B cell (primary cell): ENCODE results near the gene NIPBL. TPM values are rescaled to one million over a fixed set of nuclear protein-coding genes. Genes with fewer than 3 reads are reported as not detected.

Source experiments
- ATAC-seq: fragments of 200-7000 bp; cut with Tn5 transposase; one replicate; pipeline ENCODE4 v1.10.0; 2021; ENCODE audit warnings: low read depth, mild to moderate bottlenecking, moderate number of reproducible peaks, moderate library complexity
- CTCF ChIA-PET: fragments of 350-600 bp; sonication (Branson Sonifier 250); formaldehyde crosslinking; loops from one replicate; lab custom pipeline; 2021; ENCODE audit warnings: antibody characterized with exemption, inconsistent platforms; lab: Charles Lee
- POLR2A ChIA-PET: fragments of 350-600 bp; sonication (Branson Sonifier 250); formaldehyde crosslinking; loops from one replicate; lab custom pipeline; 2021; ENCODE audit warnings: antibody characterized with exemption; lab: Charles Lee
- DNase-seq: peaks from one replicate; pipeline ENCODE4 v3.0.0; 2013
- H2AFZ ChIP-seq: 2 replicates; pipeline ENCODE4 v1.6.1; 2012; ENCODE audit warnings: mild to moderate bottlenecking, low read depth, low read length; ENCODE audit not compliant: insufficient read depth, poor library complexity, severe bottlenecking
- H3K27ac ChIP-seq, 2 donors: 1 replicate in 1 of 2; 2 replicates in 1 of 2; pipeline ENCODE4 v1.5.1; 2012 to 2013; ENCODE audit warnings: low read length in 2 of 2, mild to moderate bottlenecking in 2 of 2, moderate library complexity in 1 of 2
- H3K27me3 ChIP-seq, 4 experiments: fragments of 200-600 bp in 1 of 4; sonication (generic) in 1 of 4; replicated peaks in 1 of 4; 1 replicate in 2 of 4; 2 replicates in 2 of 4; pipeline versions ENCODE4 v1.6.1 to v1.7.0; 2013 to 2016; ENCODE audit warnings: low read length in 3 of 4, mild to moderate bottlenecking in 2 of 4, mixed read lengths in 1 of 4, moderate library complexity in 1 of 4; ENCODE audit not compliant: insufficient read depth in 4 of 4, control insufficient read depth in 3 of 4; ENCODE audit errors: control extremely low read depth in 1 of 4
- H3K36me3 ChIP-seq, 2 experiments: replicated peaks in 1 of 2; 1 replicate in 1 of 2; 2 replicates in 1 of 2; pipeline versions ENCODE4 v1.6.1 to v1.7.1; 2013; ENCODE audit warnings: low read length in 1 of 2; ENCODE audit not compliant: insufficient read depth in 2 of 2, control insufficient read depth in 1 of 2; ENCODE audit errors: control extremely low read depth in 1 of 2, extremely low read depth in 1 of 2
- H3K4me1 ChIP-seq, 2 donors: fragments of 200-600 bp in 1 of 2; sonication (generic) in 1 of 2; 1 replicate in 1 of 2; 2 replicates in 1 of 2; pipeline versions ENCODE4 v1.5.1 to v1.6.1; 2013 to 2017; ENCODE audit warnings: low read length in 2 of 2; ENCODE audit not compliant: control insufficient read depth in 2 of 2, insufficient read depth in 2 of 2
- H3K4me2 ChIP-seq: replicated peaks from 2 replicates; pipeline ENCODE3; 2012; ENCODE audit warnings: mild to moderate bottlenecking, low read depth, low read length; ENCODE audit not compliant: poor library complexity, severe bottlenecking
- H3K4me3 ChIP-seq, 5 experiments: fragments of 200-600 bp in 1 of 5; sonication (generic) in 1 of 5; 1 replicate in 3 of 5; 2 replicates in 2 of 5; pipeline versions ENCODE4 v1.5.1 to v1.7.0; 2011 to 2016; ENCODE audit warnings: low read length in 4 of 5, mild to moderate bottlenecking in 4 of 5, low read depth in 2 of 5, control low read depth in 1 of 5, moderate library complexity in 1 of 5; ENCODE audit not compliant: insufficient read depth in 1 of 5; ENCODE audit errors: control extremely low read depth in 1 of 5, extremely low read depth in 1 of 5
- H3K79me2 ChIP-seq: fragments of 200-600 bp; sonication (generic); one replicate; pipeline ENCODE4 v1.6.0; 2016; ENCODE audit warnings: low read length; ENCODE audit not compliant: control insufficient read depth, insufficient read depth
- H3K9ac ChIP-seq: fragments of 200-600 bp; sonication (generic); 2 replicates; pipeline ENCODE4 v1.6.1; 2017; ENCODE audit warnings: mild to moderate bottlenecking, low read length, moderate library complexity
- H3K9me3 ChIP-seq, 3 donors: one replicate each; pipeline versions ENCODE4 v1.6.1 to v1.7.1; 2013; ENCODE audit warnings: low read length in 2 of 3; ENCODE audit not compliant: control insufficient read depth in 2 of 3, insufficient read depth in 1 of 3; ENCODE audit errors: control extremely low read depth in 1 of 3
- H4K20me1 ChIP-seq: 2 replicates; pipeline ENCODE4 v1.6.0; 2012; ENCODE audit warnings: mild to moderate bottlenecking, low read length; ENCODE audit not compliant: insufficient read depth, control insufficient read depth, poor library complexity, severe bottlenecking
- H3K27ac Mint-ChIP-seq: one replicate; pipeline ENCODE4 v1.8.0; 2021; ENCODE audit warnings: mixed read lengths
- H3K27me3 Mint-ChIP-seq: one replicate; pipeline ENCODE4 v1.8.0; 2021; ENCODE audit warnings: mixed read lengths
- H3K4me1 Mint-ChIP-seq: one replicate; pipeline ENCODE4 v1.8.0; 2021; ENCODE audit warnings: mixed read lengths
- H3K4me3 Mint-ChIP-seq: one replicate; pipeline ENCODE4 v1.8.0; 2021; ENCODE audit warnings: mixed read lengths
- H3K9me3 Mint-ChIP-seq: one replicate; pipeline ENCODE4 v1.8.0; 2022; ENCODE audit warnings: mixed read lengths; ENCODE audit not compliant: insufficient read depth
- EZH2 ChIP-seq: IDR thresholded peaks from 2 replicates; pipeline ENCODE4 v1.6.1; 2012; ENCODE audit warnings: borderline replicate concordance, low read depth, mild to moderate bottlenecking, moderate library complexity, low read length; ENCODE audit not compliant: insufficient read depth, poor library complexity, severe bottlenecking
- WGBS: methylation state at CpG from one replicate; pipeline ENCODE4 v1.1.5; 2013; ENCODE audit warnings: missing lambda C conversion rate; ENCODE audit not compliant: insufficient coverage; 5-methylcytosine and 5-hydroxymethylcytosine counted together
- intact Hi-C: fragments of 100-400 bp; cut with micrococcal nuclease; formaldehyde crosslinking; loops from one replicate; pipeline ENCODE4 v1.10.0; 2022
- polyA plus RNA-seq: library from polyadenylated mRNA; depleted of rRNA; stranded (reverse); fragments of >200 nt; gene quantifications from 2 replicates; pipeline ENCODE4 v1.2.3, GENCODE V29; 2012
- total RNA-seq, 2 donors: library from RNA; stranded (reverse); fragments of 120-200 nt in 1 of 2; gene quantifications; 1 replicate in 1 of 2; 2 replicates in 1 of 2; pipeline versions ENCODE4 v1.2.3 to v1.2.4, GENCODE V29; 2013 to 2022
- TF ChIP-seq, protein P1 (sequence below): fragments of 200-600 bp; IDR thresholded peaks from one replicate; pipeline ENCODE4 v1.8.0; 2022; ENCODE audit warnings: antibody characterized with exemption, mild to moderate bottlenecking

Gene NIPBL
- total and polyA plus RNA-seq, 2 donors (not counting 1 experiment from before 2014, with no cell fraction given): 24.7 to 112 TPM

GRCh38 chr5:36885149-36885548 is 8.6 kb downstream of the NIPBL start:
- POLR2A ChIA-PET: no interaction called here

More at GRCh38 chr5:36885149-36885548, 8.6 kb downstream of the NIPBL start:
- no peak overlapping the region for H3K4me3 Mint-ChIP-seq
- TF ChIP-seq, protein P1, sequence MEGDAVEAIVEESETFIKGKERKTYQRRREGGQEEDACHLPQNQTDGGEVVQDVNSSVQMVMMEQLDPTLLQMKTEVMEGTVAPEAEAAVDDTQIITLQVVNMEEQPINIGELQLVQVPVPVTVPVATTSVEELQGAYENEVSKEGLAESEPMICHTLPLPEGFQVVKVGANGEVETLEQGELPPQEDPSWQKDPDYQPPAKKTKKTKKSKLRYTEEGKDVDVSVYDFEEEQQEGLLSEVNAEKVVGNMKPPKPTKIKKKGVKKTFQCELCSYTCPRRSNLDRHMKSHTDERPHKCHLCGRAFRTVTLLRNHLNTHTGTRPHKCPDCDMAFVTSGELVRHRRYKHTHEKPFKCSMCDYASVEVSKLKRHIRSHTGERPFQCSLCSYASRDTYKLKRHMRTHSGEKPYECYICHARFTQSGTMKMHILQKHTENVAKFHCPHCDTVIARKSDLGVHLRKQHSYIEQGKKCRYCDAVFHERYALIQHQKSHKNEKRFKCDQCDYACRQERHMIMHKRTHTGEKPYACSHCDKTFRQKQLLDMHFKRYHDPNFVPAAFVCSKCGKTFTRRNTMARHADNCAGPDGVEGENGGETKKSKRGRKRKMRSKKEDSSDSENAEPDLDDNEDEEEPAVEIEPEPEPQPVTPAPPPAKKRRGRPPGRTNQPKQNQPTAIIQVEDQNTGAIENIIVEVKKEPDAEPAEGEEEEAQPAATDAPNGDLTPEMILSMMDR: no peak
- no peak for TF ChIP-seq EZH2
- peaks cover 72% of the 10 kb centered on the region for H3K4me1 Mint-ChIP-seq
- no peak overlapping the region for H2AFZ ChIP-seq
- H3K4me2 ChIP-seq: no peak overlapping the region
- no peak overlapping the region for H3K4me3 ChIP-seq
- DNase-seq (no peak), ATAC-seq (no peak)
- H3K4me1 ChIP-seq: peaks cover 24 to 56% of the 10 kb centered on the region in 2 donors
- H3K36me3 ChIP-seq: peaks cover 0 to 12% of the 10 kb centered on the region in 2 experiments
- no peaks in the 10 kb centered on the region for H3K27me3 ChIP-seq
- no peak overlapping the region for H3K27ac ChIP-seq
- no peak overlapping the region for H3K9ac ChIP-seq
- H3K9me3 Mint-ChIP-seq: no peaks in the 10 kb centered on the region
- no peaks in the 10 kb centered on the region for H3K9me3 ChIP-seq
- intact Hi-C loops: no loop called here
- H3K27ac Mint-ChIP-seq: no peak overlapping the region
- peaks cover 97% of the 10 kb centered on the region for H3K79me2 ChIP-seq
- H4K20me1 ChIP-seq: peaks cover 70% of the 10 kb centered on the region
- CTCF ChIA-PET: interaction anchor here (1.0 to 2.0 kb wide), 3 partner anchors 9 to 59 kb away, joined by 3 to 7 read pairs (median 6); partner anchors contain the start of gene NIPBL
- WGBS: 94% methylated on average over 10 of the region's 10 CpGs
- no peaks in the 10 kb centered on the region for H3K27me3 Mint-ChIP-seq
